ENCODE data around the gene C17orf50. TPM values are rescaled to one million over a fixed set of nuclear protein-coding genes. Genes with fewer than 3 reads are reported as not detected.

The C17orf50 gene
- total RNA-seq, 1 donor from 2014 or later: not detected

- Histone ChIP-seq H3K36me3 (ENCODE audit: control insufficient read depth, insufficient read depth, low read length) (no peaks in the 10 kb centered on the region), H3K4me3 (ENCODE audit: low read depth, low read length) (no peak overlapping the region), H3K27me3 (ENCODE audit: control insufficient read depth, insufficient read depth, low read length) (no peaks in the 10 kb centered on the region)
- TF ChIP-seq CTCF (IDR thresholded peaks at IDR 0.05; ENCODE audit: insufficient read depth, low read length, poor library complexity, severe bottlenecking): no peak
- DNase-seq (ENCODE audit: low read depth): no peak
Observed at GRCh38 chr17:35812456-35812855, 51.8 kb downstream of the C17orf50 start.

Other genes with a start within 250 kb of the C17orf50 start
- not detected in 2 replicates for gene SLFN12L, start 223.2 kb upstream of the C17orf50 start, total RNA-seq
- not detected in 2 replicates for gene SLFN14, start 200.1 kb upstream of the C17orf50 start, total RNA-seq
- 7.2 and 8.6 TPM in 2 replicates for gene PEX12, start 182.3 kb upstream of the C17orf50 start, total RNA-seq
- 152 and 163 TPM in 2 replicates for gene AP2B1, start 173.6 kb upstream of the C17orf50 start, total RNA-seq
- 2.6 and 2.9 TPM in 2 replicates for gene RASL10B, start 29.2 kb upstream of the C17orf50 start, total RNA-seq
- gene GAS2L2, start 7.6 kb upstream of the C17orf50 start, total RNA-seq: not detected in 2 replicates
- gene MMP28, start 34.8 kb downstream of the C17orf50 start, total RNA-seq: 0.17 TPM in 1 of 2 replicates, not detected in the other
- 21.2 and 36.1 TPM in 2 replicates for gene TAF15, start 48.6 kb downstream of the C17orf50 start, total RNA-seq
- gene HEATR9, start 108.0 kb downstream of the C17orf50 start, total RNA-seq: not detected in 2 replicates
- not detected in 2 replicates for gene CCL5, start 119.5 kb downstream of the C17orf50 start, total RNA-seq
- gene RDM1, start 169.9 kb downstream of the C17orf50 start, total RNA-seq: not detected in 2 replicates
- not detected in 2 replicates for gene LYZL6, start 182.8 kb downstream of the C17orf50 start, total RNA-seq
- not detected in 2 replicates for gene CCL16, start 220.6 kb downstream of the C17orf50 start, total RNA-seq
- not detected in 2 replicates for gene CCL14, start 225.8 kb downstream of the C17orf50 start, total RNA-seq
- gene CCL15, start 240.7 kb downstream of the C17orf50 start, total RNA-seq: not detected in 2 replicates

Data from kidney epithelial cell (primary cell).